GM12873 (cell line): ENCODE data around the gene TNRC6C.

Experiments
- CTCF ChIP-seq: IDR thresholded peaks from 2 replicates; pipeline ENCODE4 v1.5.1; 2012; ENCODE audit warnings: low read depth, mild to moderate bottlenecking, moderate library complexity, low read length, control low read depth; ENCODE audit not compliant: insufficient read depth; ENCODE audit errors: missing control alignments

The TNRC6C gene

GRCh38 chr17:77935121-77935571, 23.4 kb upstream of the TNRC6C start:
- TF ChIP-seq CTCF, result no peak

- no peak for TF ChIP-seq CTCF
Measured at GRCh38 chr17:77936881-77937280, 21.6 kb upstream of the TNRC6C start.

- TF ChIP-seq CTCF, result no peak
Measured at GRCh38 chr17:77941004-77941403, 17.5 kb upstream of the TNRC6C start.

GRCh38 chr17:77942112-77942988, 16.2 kb upstream of the TNRC6C start:
- TF ChIP-seq CTCF, result no peak

GRCh38 chr17:77943971-77944370, 14.5 kb upstream of the TNRC6C start:
- TF ChIP-seq CTCF, result no peak

DNA sequence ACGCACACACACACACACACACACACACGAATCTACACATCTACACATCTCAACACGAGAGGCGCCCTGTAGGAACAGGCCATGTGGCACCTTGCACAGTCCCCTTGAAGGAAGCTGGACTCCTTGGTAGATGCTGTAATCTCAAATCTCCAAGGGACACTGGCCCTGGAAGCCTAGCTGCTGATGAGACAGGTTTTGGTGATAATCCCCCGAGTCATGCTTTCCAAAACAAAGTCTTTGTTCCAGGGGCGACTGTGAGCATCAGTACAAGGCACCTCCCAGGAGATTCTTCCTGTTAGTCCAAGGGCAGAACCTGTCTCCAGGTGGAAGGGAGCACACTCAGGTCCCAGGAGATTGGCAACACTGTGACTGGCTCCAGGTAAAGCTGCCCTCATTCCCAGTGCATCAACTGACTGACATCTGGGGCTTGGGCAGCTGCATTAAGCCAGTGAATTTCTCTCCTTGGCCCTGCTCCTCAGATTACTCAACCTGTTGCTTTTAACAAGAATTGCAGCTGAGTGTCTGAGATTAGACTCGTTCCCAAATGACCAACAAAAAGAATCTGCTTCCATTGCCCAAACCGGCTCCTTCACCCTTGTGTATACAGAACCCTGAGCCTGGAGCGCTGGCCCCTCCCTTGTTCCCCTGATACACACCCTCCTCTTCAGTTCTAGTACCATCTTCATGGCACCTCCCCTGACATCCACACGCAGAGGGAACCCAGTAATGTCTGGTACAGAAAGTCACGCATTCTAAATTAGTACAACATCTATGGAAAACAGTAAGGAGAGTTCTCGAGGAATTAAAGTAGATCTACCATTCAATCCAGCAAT, 13.9 kb upstream of the TNRC6C start:
- TF ChIP-seq CTCF, result no peak
